NCI-H226 (cell line): ENCODE data around the gene PLK2.

ENCODE experiments used
- DNase-seq: peaks from one replicate; pipeline ENCODE4 v3.0.0-alpha.2; 2015

PLK2 gene

GRCh38 chr5:58460002-58460731 is at the start of gene PLK2:
TSS of gene PLK2 (minus strand) at chr5:58460086. CDS start at chr5:58459959, 127 bp downstream.
- peak; percentile 84 for DNase-seq

GRCh38 chr5:58507715-58508114 is 47.8 kb upstream of the PLK2 start:
- no peak for DNase-seq

GRCh38 chr5:58505971-58506640 is 46.2 kb upstream of the PLK2 start:
- DNase-seq = no peak

- DNase-seq = no peak
These were observed 45.6 kb upstream of the PLK2 start for GRCh38 chr5:58505502-58505901.

GRCh38 chr5:58504766-58505165 is 44.9 kb upstream of the PLK2 start:
- DNase-seq = no peak

GRCh38 chr5:58503390-58504046 is 43.6 kb upstream of the PLK2 start:
- no peak for DNase-seq

GRCh38 chr5:58501778-58502417 is 42.0 kb upstream of the PLK2 start:
- no peak for DNase-seq

GRCh38 chr5:58499941-58500340 is 40.1 kb upstream of the PLK2 start:
- DNase-seq = no peak

- DNase-seq = no peak
These were observed 39.3 kb upstream of the PLK2 start for GRCh38 chr5:58499231-58499630.

GRCh38 chr5:58498340-58498942 is 38.6 kb upstream of the PLK2 start:
- DNase-seq = no peak

- no peak for DNase-seq
These were observed 38.0 kb upstream of the PLK2 start for GRCh38 chr5:58497921-58498320.

- no peak for DNase-seq
These were observed 37.5 kb upstream of the PLK2 start for GRCh38 chr5:58497386-58497785.

- DNase-seq = no peak
These were observed 36.6 kb upstream of the PLK2 start for GRCh38 chr5:58496488-58496887.

GRCh38 chr5:58493141-58493540 is 33.3 kb upstream of the PLK2 start:
- no peak for DNase-seq

- DNase-seq = no peak
These were observed 31.5 kb upstream of the PLK2 start, which contains the start of gene GAPT for GRCh38 chr5:58491216-58491892. TSS of gene GAPT (plus strand) at chr5:58491435. CDS start at chr5:58494537, 3,102 bp downstream.

GRCh38 chr5:58490402-58491050 is 30.6 kb upstream of the PLK2 start:
- DNase-seq = no peak

- DNase-seq = no peak
These were observed 26.4 kb upstream of the PLK2 start for GRCh38 chr5:58486290-58486689.

- DNase-seq = no peak
These were observed 24.6 kb upstream of the PLK2 start for GRCh38 chr5:58484505-58484904.

GRCh38 chr5:58482536-58482935 is 22.6 kb upstream of the PLK2 start:
- DNase-seq = no peak

GRCh38 chr5:58481828-58482227 is 21.9 kb upstream of the PLK2 start:
- DNase-seq = no peak

GRCh38 chr5:58481066-58481676 is 21.3 kb upstream of the PLK2 start:
- DNase-seq = no peak
